T-cell (primary cell): Measurements from ENCODE around the gene DNMT3L. TPM values are rescaled to one million over a fixed set of nuclear protein-coding genes. Genes with fewer than 3 reads are reported as not detected.

Experiments used
- ATAC-seq, 4 experiments: fragments of 200-7000 bp in 3 of 4; fragments of 150-1000 bp in 1 of 4; cut with Tn5 transposase; replicated peaks in 1 of 4; 1 replicate in 3 of 4; 2 replicates in 1 of 4; pipeline ENCODE4 v1.10.0; 2021; ENCODE audit warnings: moderate library complexity in 3 of 4, mild to moderate bottlenecking in 2 of 4, moderate number of reproducible peaks in 1 of 4
- CTCF ChIA-PET, 2 donors: fragments of 300-600 bp; sonication (Branson Sonifier 250); formaldehyde crosslinking; loops; one replicate each; lab custom pipeline; 2022; ENCODE audit warnings: antibody characterized with exemption in 2 of 2; lab: Charles Lee
- POLR2A ChIA-PET, 2 donors: fragments of 300-600 bp; sonication (Branson Sonifier 250); formaldehyde crosslinking; loops; one replicate each; lab custom pipeline; 2022; ENCODE audit warnings: antibody characterized with exemption in 2 of 2; lab: Charles Lee
- DNase-seq, 35 experiments: peaks; one replicate each; pipeline versions ENCODE4 v3.0.0 to v3.0.0-alpha.2; 2013 to 2023
- H3K27ac ChIP-seq: one replicate; pipeline ENCODE4 v1.5.1; 2013; ENCODE audit warnings: low read length
- H3K27me3 ChIP-seq, 2 experiments: replicated peaks in 1 of 2; 1 replicate in 1 of 2; 2 replicates in 1 of 2; pipeline versions ENCODE4 v1.6.1 to v1.7.0; 2013; ENCODE audit warnings: low read length in 1 of 2, mixed read lengths in 1 of 2; ENCODE audit not compliant: control insufficient read depth in 2 of 2, insufficient read depth in 2 of 2; ENCODE audit errors: extremely low read depth in 1 of 2
- H3K36me3 ChIP-seq, 2 donors: 1 replicate in 1 of 2; 2 replicates in 1 of 2; pipeline versions ENCODE4 v1.6.1 to v1.7.0; 2013; ENCODE audit warnings: low read length in 1 of 2; ENCODE audit not compliant: control insufficient read depth in 2 of 2, insufficient read depth in 1 of 2; ENCODE audit errors: extremely low read depth in 1 of 2
- H3K4me1 ChIP-seq, 2 experiments: 1 replicate in 1 of 2; 2 replicates in 1 of 2; pipeline versions ENCODE4 v1.6.1 to v1.7.0; 2013; ENCODE audit warnings: low read length in 2 of 2, mixed read lengths in 1 of 2; ENCODE audit not compliant: insufficient read depth in 2 of 2, control insufficient read depth in 1 of 2; ENCODE audit errors: extremely low read depth in 1 of 2
- H3K4me3 ChIP-seq, 2 donors: 1 replicate in 1 of 2; 2 replicates in 1 of 2; pipeline versions ENCODE4 v1.5.1 to v1.7.0; 2013; ENCODE audit warnings: mild to moderate bottlenecking in 2 of 2, low read length in 1 of 2, moderate library complexity in 1 of 2; ENCODE audit not compliant: control insufficient read depth in 1 of 2; ENCODE audit errors: extremely low read depth in 1 of 2
- H3K9me3 ChIP-seq: 2 replicates; pipeline ENCODE4 v1.7.0; 2013
- H3K27ac Mint-ChIP-seq, 2 donors: one replicate each; pipeline ENCODE4 v1.8.0; 2020 to 2021; ENCODE audit warnings: mild to moderate bottlenecking in 2 of 2, mixed read lengths in 2 of 2
- H3K27me3 Mint-ChIP-seq, 2 donors: one replicate each; pipeline ENCODE4 v1.8.0; 2021 to 2022; ENCODE audit warnings: mixed read lengths in 2 of 2
- H3K36me3 Mint-ChIP-seq: one replicate; pipeline ENCODE4 v1.8.0; 2021; ENCODE audit warnings: mixed read lengths
- H3K4me1 Mint-ChIP-seq, 3 donors: one replicate each; pipeline ENCODE4 v1.8.0; 2020 to 2022; ENCODE audit warnings: mixed read lengths in 3 of 3, mild to moderate bottlenecking in 1 of 3
- H3K4me3 Mint-ChIP-seq, 3 donors: one replicate each; pipeline ENCODE4 v1.8.0; 2020 to 2022; ENCODE audit warnings: mild to moderate bottlenecking in 3 of 3, mixed read lengths in 3 of 3, moderate library complexity in 3 of 3
- H3K9me3 Mint-ChIP-seq, 3 donors: one replicate each; pipeline ENCODE4 v1.8.0; 2020 to 2022; ENCODE audit warnings: mixed read lengths in 3 of 3
- WGBS: methylation state at CpG from one replicate; pipeline ENCODE4 v1.1.5; 2013; ENCODE audit warnings: missing lambda C conversion rate; ENCODE audit not compliant: insufficient coverage; 5-methylcytosine and 5-hydroxymethylcytosine counted together
- total RNA-seq, 35 experiments: library from RNA in 6 of 35; stranded (reverse) in 6 of 35; fragments of 120-200 nt in 1 of 35; gene quantifications; one replicate each; pipeline versions ENCODE4 v1.2.1 to v1.2.4 and lab custom pipeline; 2013 to 2026

Gene DNMT3L
- total RNA-seq, 5 donors from 2014 or later (not counting 1 experiment from before 2014, with no cell fraction given), result not detected

DNA sequence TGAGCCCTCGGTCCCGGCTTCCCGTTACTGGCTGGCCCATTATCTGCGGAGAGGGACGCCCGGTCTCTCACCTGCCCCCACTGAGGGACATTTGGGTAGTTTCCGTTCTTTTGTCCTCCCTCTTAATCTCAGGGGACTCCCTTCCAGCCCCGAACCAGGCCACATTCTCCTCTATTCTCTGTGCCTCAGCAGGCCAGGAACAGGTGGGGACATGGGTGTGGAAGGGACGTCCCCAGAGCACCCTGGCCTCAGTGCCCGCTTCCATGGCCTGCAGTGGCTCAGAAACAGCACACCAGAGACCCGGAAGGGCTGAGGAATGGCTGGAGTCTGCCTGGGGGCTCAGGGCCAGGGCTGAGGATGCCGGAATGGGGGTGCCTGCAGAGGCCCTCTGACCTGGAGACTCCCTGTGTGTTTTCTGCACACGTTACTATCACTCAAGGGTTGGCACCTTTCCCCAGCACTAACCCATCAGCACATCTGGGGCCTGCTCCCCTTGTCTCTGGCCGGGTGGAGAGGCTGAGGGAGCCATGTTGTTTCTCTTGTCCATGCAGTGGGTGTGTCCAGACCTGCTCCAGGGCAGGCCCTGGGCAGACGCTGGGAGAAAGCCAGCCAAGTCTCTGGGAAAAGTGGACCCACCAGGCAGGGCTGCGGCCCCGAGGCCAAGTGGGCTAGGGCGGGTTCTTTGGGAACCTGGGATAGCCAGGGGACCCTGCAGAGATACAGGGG is 10.0 kb upstream of the DNMT3L start:
- H3K36me3 Mint-ChIP-seq, result no peaks in the 10 kb centered on the region
- H3K27me3 ChIP-seq, result peaks cover 0 to 19% of the 10 kb centered on the region in 2 experiments
- no peaks in the 10 kb centered on the region for H3K9me3 Mint-ChIP-seq
- ChIA-PET POLR2A (no interaction called here), CTCF (no interaction called here)
- H3K36me3 ChIP-seq, result no peaks in the 10 kb centered on the region
- H3K27ac ChIP-seq, result no peak overlapping the region
- no peak overlapping the region for H3K4me3 Mint-ChIP-seq
- H3K9me3 ChIP-seq, result no peaks in the 10 kb centered on the region
- no peaks in the 10 kb centered on the region for H3K27me3 Mint-ChIP-seq
- ATAC-seq, result no peak
- no peaks in the 10 kb centered on the region for H3K4me1 ChIP-seq
- no peaks in the 10 kb centered on the region for H3K4me1 Mint-ChIP-seq
- no peak overlapping the region for H3K4me3 ChIP-seq
- WGBS, result 77% methylated on average over 14 of the region's 18 CpGs
- no peak overlapping the region for H3K27ac Mint-ChIP-seq
- DNase-seq, result no peak

GRCh38 chr21:44269090-44269489 is 7.4 kb upstream of the DNMT3L start:
- H3K27me3 ChIP-seq, result peaks cover 0 to 20% of the 10 kb centered on the region in 2 experiments
- no peak overlapping the region for H3K27ac ChIP-seq
- CTCF ChIA-PET, result no interaction called here
- 81% methylated on average over 2 of the region's 8 CpGs for WGBS
- no peaks in the 10 kb centered on the region for H3K36me3 Mint-ChIP-seq
- no peaks in the 10 kb centered on the region for H3K9me3 ChIP-seq
- H3K36me3 ChIP-seq, result no peaks in the 10 kb centered on the region
- H3K4me3 Mint-ChIP-seq, result no peak overlapping the region
- H3K4me3 ChIP-seq, result no peak overlapping the region
- POLR2A ChIA-PET, result no interaction called here
- no peaks in the 10 kb centered on the region for H3K27me3 Mint-ChIP-seq
- no peaks in the 10 kb centered on the region for H3K4me1 Mint-ChIP-seq
- ATAC-seq, result no peak
- no peak overlapping the region for H3K27ac Mint-ChIP-seq
- no peaks in the 10 kb centered on the region for H3K4me1 ChIP-seq
- no peaks in the 10 kb centered on the region for H3K9me3 Mint-ChIP-seq
- DNase-seq, result no peak

- no peaks in the 10 kb centered on the region for H3K27me3 Mint-ChIP-seq
- H3K4me1 ChIP-seq, result no peaks in the 10 kb centered on the region
- no peaks in the 10 kb centered on the region for H3K4me1 Mint-ChIP-seq
- H3K27ac Mint-ChIP-seq, result no peak overlapping the region
- ATAC-seq (peak; percentile 31 to 53 (median 36)), DNase-seq (peak in 12 of 35 experiments; percentile 4 to 48 (median 14))
- no peaks in the 10 kb centered on the region for H3K36me3 ChIP-seq
- no peak overlapping the region for H3K4me3 ChIP-seq
- H3K27me3 ChIP-seq, result peaks cover 0 to 13% of the 10 kb centered on the region in 2 experiments
- CTCF ChIA-PET, result interaction anchor here in 1 of 2 donors (0.6 kb wide), 1 partner anchor 208 kb away, joined by 3 read pairs; no protein-coding TSS in a partner anchor
- no peak overlapping the region for H3K27ac ChIP-seq
- POLR2A ChIA-PET, result no interaction called here
- no peaks in the 10 kb centered on the region for H3K9me3 ChIP-seq
- no peak overlapping the region for H3K4me3 Mint-ChIP-seq
- 76% methylated on average over 15 of the region's 19 CpGs for WGBS
- no peaks in the 10 kb centered on the region for H3K9me3 Mint-ChIP-seq
- H3K36me3 Mint-ChIP-seq, result no peaks in the 10 kb centered on the region
Measured at GRCh38 chr21:44267655-44268142, 6.0 kb upstream of the DNMT3L start.

DNA sequence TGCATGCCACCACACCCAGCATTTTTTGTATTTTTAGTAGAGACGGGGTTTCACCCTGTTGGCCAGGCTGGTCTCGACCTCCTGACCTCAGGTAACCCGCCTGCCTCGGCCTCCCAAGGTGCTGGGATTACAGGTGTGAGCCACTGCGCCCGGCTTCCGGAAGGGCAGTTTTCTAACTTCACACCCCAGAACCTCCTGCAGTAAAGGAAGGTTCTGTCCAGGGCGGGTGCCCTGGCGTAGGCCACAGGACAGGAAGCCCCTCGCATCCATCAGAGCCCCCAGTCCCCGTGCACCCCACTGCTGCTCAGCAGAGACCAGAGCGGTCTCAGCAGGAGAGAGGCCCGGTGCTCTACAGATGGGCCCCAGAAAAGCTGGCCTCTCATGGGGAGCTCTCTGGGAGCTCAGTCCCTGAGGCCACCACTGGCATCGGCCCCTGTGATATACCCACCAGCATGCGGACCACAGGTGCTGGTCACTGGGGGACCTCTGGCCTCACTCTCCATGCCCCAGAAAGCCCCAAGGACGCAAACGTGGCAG is 4.1 kb upstream of the DNMT3L start:
- WGBS, result 84% methylated on average over 16 of the region's 17 CpGs
- no peak for DNase-seq
- Mint-ChIP-seq H3K27me3 (no peaks in the 10 kb centered on the region), H3K4me1 (no peaks in the 10 kb centered on the region), H3K27ac (no peak overlapping the region), H3K36me3 (no peaks in the 10 kb centered on the region), H3K9me3 (no peaks in the 10 kb centered on the region), H3K4me3 (no peak overlapping the region)
- no peaks in the 10 kb centered on the region for H3K4me1 ChIP-seq
- no peaks in the 10 kb centered on the region for H3K9me3 ChIP-seq
- peaks cover 0 to 10% of the 10 kb centered on the region in 2 experiments for H3K27me3 ChIP-seq
- H3K36me3 ChIP-seq, result no peaks in the 10 kb centered on the region
- POLR2A ChIA-PET, result no interaction called here
- ATAC-seq, result no peak
- H3K27ac ChIP-seq, result no peak overlapping the region
- H3K4me3 ChIP-seq, result no peak overlapping the region
- CTCF ChIA-PET, result no interaction called here

- Histone ChIP-seq H3K27ac (no peak overlapping the region), H3K4me1 (no peaks in the 10 kb centered on the region), H3K4me3 (no peak overlapping the region), H3K9me3 (no peaks in the 10 kb centered on the region), H3K36me3 (no peaks in the 10 kb centered on the region), H3K27me3 (peaks cover 0 to 12% of the 10 kb centered on the region in 2 experiments)
- no peak for DNase-seq
- WGBS, result no CpG with 5 or more reads among the region's 4 CpGs
- no peaks in the 10 kb centered on the region for H3K36me3 Mint-ChIP-seq
- ATAC-seq, result no peak
- no peaks in the 10 kb centered on the region for H3K4me1 Mint-ChIP-seq
- H3K27me3 Mint-ChIP-seq, result no peaks in the 10 kb centered on the region
- H3K27ac Mint-ChIP-seq, result no peak overlapping the region
- no peak overlapping the region for H3K4me3 Mint-ChIP-seq
- no peaks in the 10 kb centered on the region for H3K9me3 Mint-ChIP-seq
- ChIA-PET CTCF (interaction anchor here in 1 of 2 donors (0.7 kb wide), 1 partner anchor 495 kb away, joined by 5 read pairs; no protein-coding TSS in a partner anchor), POLR2A (no interaction called here)
Measured at GRCh38 chr21:44263768-44264167, 2.1 kb upstream of the DNMT3L start.

GRCh38 chr21:44263221-44263760 is 1.6 kb upstream of the DNMT3L start:
- Mint-ChIP-seq H3K27ac (no peak overlapping the region), H3K27me3 (no peaks in the 10 kb centered on the region), H3K4me1 (no peaks in the 10 kb centered on the region), H3K36me3 (no peaks in the 10 kb centered on the region), H3K4me3 (no peak overlapping the region), H3K9me3 (no peaks in the 10 kb centered on the region)
- no peak for ATAC-seq
- 87% methylated on average over 13 of the region's 18 CpGs for WGBS
- ChIA-PET CTCF (no interaction called here), POLR2A (no interaction called here)
- H3K9me3 ChIP-seq, result no peaks in the 10 kb centered on the region
- no peaks in the 10 kb centered on the region for H3K36me3 ChIP-seq
- no peak overlapping the region for H3K27ac ChIP-seq
- H3K27me3 ChIP-seq, result peaks cover 0 to 16% of the 10 kb centered on the region in 2 experiments
- DNase-seq, result no peak
- no peaks in the 10 kb centered on the region for H3K4me1 ChIP-seq
- H3K4me3 ChIP-seq, result no peak overlapping the region
